ENCODE results near the gene RFC3. TPM values are rescaled to one million over a fixed set of nuclear protein-coding genes. Genes with fewer than 3 reads are reported as not detected.

RFC3 gene
- polyA plus RNA-seq, 2 of the 4 experiments (the other 2 are of a cell fraction), result 45.3 to 54.5 TPM

- no peaks in the 10 kb centered on the region for H3K4me1 ChIP-seq
- no peak for FAIRE-seq
- 0 out of 3 replicates have a peak, but pooled peaks cover 4% of the 10 kb centered on the region for H3K9me3 ChIP-seq
- no peak overlapping the region for H3K4me2 ChIP-seq
- DNase-seq (ENCODE audit: low read depth in 1 of 2, low spot score in 1 of 2), result no peak
- TF ChIP-seq JUNB (IDR thresholded peaks at IDR 0.05) (no peak), RFX5 (IDR thresholded peaks at IDR 0.05) (no peak), PHF8 (IDR thresholded peaks at IDR 0.05; ENCODE audit: borderline replicate concordance, low read depth) (no peak), ESRRA (IDR thresholded peaks at IDR 0.05; ENCODE audit: borderline replicate concordance, low read length) (no peak), KDM5A (IDR thresholded peaks at IDR 0.05) (no peak), CHD4 (IDR thresholded peaks at IDR 0.05; ENCODE audit: borderline replicate concordance) (no peak), EHF (CRISPR knock-in tag; IDR thresholded peaks at IDR 0.05) (no peak), RNF2 (IDR thresholded peaks at IDR 0.05; ENCODE audit: borderline replicate concordance, low read depth) (no peak), POLR2AphosphoS2 (conservative IDR thresholded peaks at IDR 0.05; ENCODE audit: low read length) (no peak), REST (IDR thresholded peaks at IDR 0.05) (no peak), RAD21 (conservative IDR thresholded peaks at IDR 0.05 in 1 of 2, IDR thresholded peaks at IDR 0.05 in 1 of 2) (no peak)
- TF ChIP-seq, protein P1, sequence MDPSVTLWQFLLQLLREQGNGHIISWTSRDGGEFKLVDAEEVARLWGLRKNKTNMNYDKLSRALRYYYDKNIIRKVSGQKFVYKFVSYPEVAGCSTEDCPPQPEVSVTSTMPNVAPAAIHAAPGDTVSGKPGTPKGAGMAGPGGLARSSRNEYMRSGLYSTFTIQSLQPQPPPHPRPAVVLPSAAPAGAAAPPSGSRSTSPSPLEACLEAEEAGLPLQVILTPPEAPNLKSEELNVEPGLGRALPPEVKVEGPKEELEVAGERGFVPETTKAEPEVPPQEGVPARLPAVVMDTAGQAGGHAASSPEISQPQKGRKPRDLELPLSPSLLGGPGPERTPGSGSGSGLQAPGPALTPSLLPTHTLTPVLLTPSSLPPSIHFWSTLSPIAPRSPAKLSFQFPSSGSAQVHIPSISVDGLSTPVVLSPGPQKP (IDR thresholded peaks at IDR 0.05; ENCODE audit: low read depth, low read length), result no peak
- CTCF ChIA-PET, result no interaction called here
- WGBS (ENCODE audit: missing lambda C conversion rate), result 5% methylated on average over 1 of the region's 1 CpG
- ATAC-seq, result no peak
- no peak overlapping the region for H3K27ac ChIP-seq
- no peak overlapping the region for H3K4me3 ChIP-seq
- POLR2A ChIA-PET, result no interaction called here
Measured at GRCh38 chr13:33784738-33785137, 33.2 kb upstream of the RFC3 start.

GRCh38 chr13:33785384-33785783 is 32.6 kb upstream of the RFC3 start:
- no peak for ATAC-seq
- ChIA-PET POLR2A (no interaction called here), CTCF (no interaction called here)
- Histone ChIP-seq H3K4me1 (no peaks in the 10 kb centered on the region), H3K4me3 (no peak overlapping the region), H3K4me2 (no peak overlapping the region), H3K9me3 (0 out of 3 replicates have a peak, but pooled peaks cover 4% of the 10 kb centered on the region), H3K27ac (no peak overlapping the region)
- no peak for TF ChIP-seq HES2 (IDR thresholded peaks at IDR 0.05)
- no peak for TF ChIP-seq MAZ (IDR thresholded peaks at IDR 0.05; ENCODE audit: borderline replicate concordance, low read depth, low read length)
- no peak for TF ChIP-seq NR3C1 (IDR thresholded peaks at IDR 0.05)
- no peak for TF ChIP-seq EHF (CRISPR knock-in tag; IDR thresholded peaks at IDR 0.05)
- TF ChIP-seq CBX2 (IDR thresholded peaks at IDR 0.05; ENCODE audit: borderline replicate concordance, low read depth), result no peak
- no peak for TF ChIP-seq POLR2AphosphoS2 (conservative IDR thresholded peaks at IDR 0.05; ENCODE audit: low read length)
- no peak for TF ChIP-seq HOXB5 (CRISPR knock-in tag; IDR thresholded peaks at IDR 0.05)
- no peak for TF ChIP-seq CBX8 (IDR thresholded peaks at IDR 0.05)
- no peak for TF ChIP-seq HEYL (CRISPR knock-in tag; IDR thresholded peaks at IDR 0.05)
- TF ChIP-seq, protein P2, sequence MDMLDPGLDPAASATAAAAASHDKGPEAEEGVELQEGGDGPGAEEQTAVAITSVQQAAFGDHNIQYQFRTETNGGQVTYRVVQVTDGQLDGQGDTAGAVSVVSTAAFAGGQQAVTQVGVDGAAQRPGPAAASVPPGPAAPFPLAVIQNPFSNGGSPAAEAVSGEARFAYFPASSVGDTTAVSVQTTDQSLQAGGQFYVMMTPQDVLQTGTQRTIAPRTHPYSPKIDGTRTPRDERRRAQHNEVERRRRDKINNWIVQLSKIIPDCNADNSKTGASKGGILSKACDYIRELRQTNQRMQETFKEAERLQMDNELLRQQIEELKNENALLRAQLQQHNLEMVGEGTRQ (IDR thresholded peaks at IDR 0.05), result no peak
- no peak for TF ChIP-seq KDM1A (IDR thresholded peaks at IDR 0.05; ENCODE audit: low read depth)
- no peak for TF ChIP-seq HOXA7 (CRISPR knock-in tag; IDR thresholded peaks at IDR 0.05)
- no peak for TF ChIP-seq HDAC2 (IDR thresholded peaks at IDR 0.05)
- TF ChIP-seq ZFP36 (IDR thresholded peaks at IDR 0.05; ENCODE audit: borderline replicate concordance, partially characterized antibody), result no peak
- no peak for TF ChIP-seq JUNB (IDR thresholded peaks at IDR 0.05)
- no peak for TF ChIP-seq RAD21 (conservative IDR thresholded peaks at IDR 0.05 in 1 of 2, IDR thresholded peaks at IDR 0.05 in 1 of 2)
- TF ChIP-seq FOSL2 (IDR thresholded peaks at IDR 0.05), result no peak
- TF ChIP-seq FOSL2 (CRISPR knock-in tag; IDR thresholded peaks at IDR 0.05), result no peak
- no peak for TF ChIP-seq BHLHE40 (IDR thresholded peaks at IDR 0.05; ENCODE audit: low read depth, low read length)
- TF ChIP-seq RCOR1 (IDR thresholded peaks at IDR 0.05; ENCODE audit: low read depth, low read length), result no peak
- no peak for TF ChIP-seq RARB (CRISPR knock-in tag; IDR thresholded peaks at IDR 0.05)
- 85% methylated on average over 1 of the region's 1 CpG for WGBS (ENCODE audit: missing lambda C conversion rate)
- DNase-seq (ENCODE audit: low read depth in 1 of 2, low spot score in 1 of 2), result no peak
- no peak for FAIRE-seq
